ENCODE results near the gene IL16.

DNA sequence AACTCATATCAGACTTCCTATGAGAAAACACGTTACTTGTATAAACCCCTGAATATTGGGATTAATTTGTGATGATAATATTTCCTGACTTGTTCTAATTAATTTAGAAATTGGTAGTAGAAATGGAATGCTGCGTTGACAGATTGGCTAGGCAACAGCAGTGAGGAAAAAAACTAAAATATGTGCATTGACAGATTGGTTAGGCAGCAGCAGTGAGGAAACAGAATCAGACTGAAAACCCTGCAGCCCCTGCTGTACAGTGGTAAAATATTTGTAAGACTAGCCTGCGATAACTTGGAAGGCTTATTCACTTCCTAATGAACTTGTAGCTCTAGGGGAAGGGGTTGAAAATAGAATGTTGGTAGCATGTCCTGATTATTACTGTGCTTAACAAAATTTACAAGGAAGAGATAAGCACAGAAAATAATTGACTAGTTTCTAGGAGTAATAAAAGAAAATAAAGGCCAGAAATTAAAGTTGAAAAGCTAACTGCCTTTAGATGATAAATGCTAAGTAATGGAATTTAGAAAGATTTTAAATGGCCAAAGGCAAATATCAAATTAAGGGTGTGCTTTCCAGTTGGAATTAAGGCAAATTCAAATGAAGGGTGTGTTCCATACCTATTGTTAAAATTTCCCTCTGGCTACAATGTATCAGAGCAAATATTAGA lies 29.9 kb upstream of the IL16 start:
- TF ChIP-seq EP300 (IDR thresholded peaks at IDR 0.05) (no peak), POLR2A (IDR thresholded peaks at IDR 0.05) (no peak)
- TF ChIP-seq, protein P1, sequence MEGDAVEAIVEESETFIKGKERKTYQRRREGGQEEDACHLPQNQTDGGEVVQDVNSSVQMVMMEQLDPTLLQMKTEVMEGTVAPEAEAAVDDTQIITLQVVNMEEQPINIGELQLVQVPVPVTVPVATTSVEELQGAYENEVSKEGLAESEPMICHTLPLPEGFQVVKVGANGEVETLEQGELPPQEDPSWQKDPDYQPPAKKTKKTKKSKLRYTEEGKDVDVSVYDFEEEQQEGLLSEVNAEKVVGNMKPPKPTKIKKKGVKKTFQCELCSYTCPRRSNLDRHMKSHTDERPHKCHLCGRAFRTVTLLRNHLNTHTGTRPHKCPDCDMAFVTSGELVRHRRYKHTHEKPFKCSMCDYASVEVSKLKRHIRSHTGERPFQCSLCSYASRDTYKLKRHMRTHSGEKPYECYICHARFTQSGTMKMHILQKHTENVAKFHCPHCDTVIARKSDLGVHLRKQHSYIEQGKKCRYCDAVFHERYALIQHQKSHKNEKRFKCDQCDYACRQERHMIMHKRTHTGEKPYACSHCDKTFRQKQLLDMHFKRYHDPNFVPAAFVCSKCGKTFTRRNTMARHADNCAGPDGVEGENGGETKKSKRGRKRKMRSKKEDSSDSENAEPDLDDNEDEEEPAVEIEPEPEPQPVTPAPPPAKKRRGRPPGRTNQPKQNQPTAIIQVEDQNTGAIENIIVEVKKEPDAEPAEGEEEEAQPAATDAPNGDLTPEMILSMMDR (IDR thresholded peaks at IDR 0.05), result no peak
